Frontal cortex (tissue), 4 donors: Measurements from ENCODE around the gene CYP21A2. TPM values are rescaled to one million over a fixed set of nuclear protein-coding genes. Genes with fewer than 3 reads are reported as not detected.
A peak's percentile ranks its signal among the peaks of the same experiment; 100 is the strongest.
"Not testable (repeated sequence)": the region's sequence is repeated elsewhere in the genome, so short reads cannot be mapped to it uniquely, and the experiment has no call there.

Source experiments
- DNase-seq, 2 donors: peaks; one replicate each; pipeline ENCODE4 v3.0.0; 2012; ENCODE audit warnings: low spot score in 2 of 2
- FAIRE-seq: peaks from 2 replicates; lab custom pipeline; 2012; peaks lifted over from hg19 to GRCh38; lab: Jason Lieb, UNC
- total RNA-seq: library from RNA; depleted of rRNA; stranded (reverse); fragments of >200 nt; gene quantifications from one replicate; pipeline ENCODE4 v1.2.3, GENCODE V29; 2014
- donor health status: control.
- donor health status: control.
- donor health status: control.

CYP21A2 gene
- total RNA-seq, 1 donor from 2014 or later = under 0.01 TPM

DNA sequence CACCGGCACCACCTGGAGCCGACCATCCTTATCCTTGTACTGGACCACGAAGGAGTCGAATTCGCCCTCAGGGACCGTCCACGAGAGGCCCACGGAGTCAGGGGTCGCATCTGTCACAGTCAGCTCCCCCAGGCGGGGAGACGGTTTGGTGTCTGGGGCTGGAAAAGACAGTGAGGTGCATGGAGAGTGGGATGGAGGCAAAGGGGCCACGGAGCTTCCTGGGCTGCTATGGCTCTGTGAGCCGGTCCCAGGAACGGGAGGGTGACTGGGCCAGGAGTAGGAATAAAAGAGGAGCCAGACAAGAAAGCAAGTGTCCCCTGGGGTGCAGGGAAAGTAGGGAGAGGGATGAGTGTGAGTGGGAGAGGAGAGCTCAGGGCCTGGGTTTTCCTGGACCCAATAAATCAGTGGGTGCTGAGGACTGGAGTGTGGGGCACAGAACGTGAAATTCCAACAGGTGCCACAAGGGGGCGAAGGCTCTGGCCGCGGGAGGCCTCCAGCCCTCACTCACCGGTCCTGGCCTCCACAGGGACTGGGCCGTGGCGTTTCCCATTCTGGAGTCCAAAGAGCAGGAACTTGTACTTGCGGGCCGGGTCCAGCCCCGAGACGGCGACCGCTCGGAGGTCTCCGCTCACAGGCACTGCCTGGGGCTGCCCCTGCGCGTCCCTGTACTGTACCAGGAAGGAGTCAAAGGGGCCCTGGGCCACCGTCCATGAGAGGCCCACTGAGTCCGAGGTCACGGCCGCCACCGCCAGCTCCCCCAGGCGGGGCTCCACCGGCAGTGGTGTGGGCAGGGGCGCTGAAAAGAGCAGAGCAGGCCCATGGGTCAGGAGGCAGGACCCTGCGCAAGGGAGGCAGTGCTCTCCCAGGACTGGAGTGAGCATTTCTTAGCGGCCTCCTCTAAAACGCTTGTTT is 9.9 kb downstream of the CYP21A2 start:
- no peak for FAIRE-seq
- peak in 1 of 2 donors; percentile 71 for DNase-seq

DNA sequence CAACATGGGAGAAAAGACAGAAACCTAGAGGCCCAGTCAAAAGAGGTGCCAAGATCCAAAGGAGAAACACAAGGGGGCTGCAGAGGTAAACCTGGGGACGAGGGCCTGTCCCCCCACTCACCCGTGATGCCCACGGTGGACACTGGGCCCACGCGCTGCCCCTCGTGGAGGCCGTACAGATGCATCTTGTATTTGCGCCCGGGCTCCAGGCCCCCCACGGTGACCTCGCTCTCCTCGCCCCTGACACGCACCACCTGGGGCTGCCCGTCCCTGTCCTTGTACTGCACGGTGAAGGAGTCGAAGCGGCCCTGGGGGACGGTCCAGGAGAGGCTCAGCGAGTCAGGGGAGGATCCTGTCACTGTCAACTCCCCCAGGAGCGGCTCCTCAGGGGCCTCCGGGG is 10.9 kb downstream of the CYP21A2 start:
- not testable (repeated sequence) for FAIRE-seq

GRCh38 chr6:32049736-32050135 is 11.5 kb downstream of the CYP21A2 start:
- not testable (repeated sequence) for DNase-seq

More for the DNA sequence above, 10.9 kb downstream of the CYP21A2 start:
- not testable (repeated sequence) for DNase-seq

GRCh38 chr6:32050562-32050961 is 12.3 kb downstream of the CYP21A2 start:
- DNase-seq = no peak
- no peak for FAIRE-seq

More at GRCh38 chr6:32049736-32050135, 11.5 kb downstream of the CYP21A2 start:
- FAIRE-seq = not testable (repeated sequence)

DNA sequence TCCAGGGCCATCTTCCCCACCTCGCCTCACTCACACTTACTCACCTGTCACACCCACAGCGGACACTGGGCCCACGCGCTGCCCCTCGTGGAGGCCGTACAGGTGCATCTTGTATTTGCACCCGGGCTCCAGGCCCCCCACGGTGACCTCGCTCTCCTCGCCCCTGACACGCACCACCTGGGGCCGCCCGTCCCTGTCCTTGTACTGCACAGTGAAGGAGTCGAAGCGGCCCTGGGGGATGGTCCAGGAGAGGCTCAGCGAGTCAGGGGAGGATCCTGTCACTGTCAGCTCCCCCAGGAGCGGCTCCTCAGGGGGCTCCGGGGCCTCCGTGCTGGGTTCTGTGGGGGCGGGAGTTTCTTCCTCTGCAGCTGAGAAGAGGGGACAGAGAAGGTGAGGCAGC is 14.4 kb downstream of the CYP21A2 start:
- not testable (repeated sequence) for FAIRE-seq, DNase-seq

DNA sequence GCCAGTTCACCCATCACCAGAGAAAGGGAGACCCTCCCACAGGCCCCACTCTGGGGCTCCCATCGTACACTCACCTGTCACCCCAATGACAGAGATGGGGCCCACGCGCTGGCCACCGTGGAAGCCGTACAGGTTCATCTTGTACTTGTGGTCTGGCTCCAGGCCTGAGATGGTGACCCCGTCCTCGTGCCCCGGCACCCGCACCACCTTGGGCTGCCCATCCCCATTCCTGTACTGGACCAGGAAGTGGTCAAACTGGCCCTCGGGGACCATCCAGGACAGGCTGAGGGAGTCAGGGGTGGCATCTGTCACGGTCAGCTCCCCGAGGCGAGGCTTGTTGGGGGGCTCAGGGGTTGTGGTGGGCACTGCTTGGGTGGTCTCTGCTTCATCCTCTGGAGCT is 15.1 kb downstream of the CYP21A2 start:
- FAIRE-seq, DNase-seq: not testable (repeated sequence)

GRCh38 chr6:32055756-32056155 is 17.5 kb downstream of the CYP21A2 start:
- not testable (repeated sequence) for DNase-seq, FAIRE-seq

GRCh38 chr6:32056254-32056653 is 18.0 kb downstream of the CYP21A2 start:
- DNase-seq (no peak), FAIRE-seq (no peak)

DNA sequence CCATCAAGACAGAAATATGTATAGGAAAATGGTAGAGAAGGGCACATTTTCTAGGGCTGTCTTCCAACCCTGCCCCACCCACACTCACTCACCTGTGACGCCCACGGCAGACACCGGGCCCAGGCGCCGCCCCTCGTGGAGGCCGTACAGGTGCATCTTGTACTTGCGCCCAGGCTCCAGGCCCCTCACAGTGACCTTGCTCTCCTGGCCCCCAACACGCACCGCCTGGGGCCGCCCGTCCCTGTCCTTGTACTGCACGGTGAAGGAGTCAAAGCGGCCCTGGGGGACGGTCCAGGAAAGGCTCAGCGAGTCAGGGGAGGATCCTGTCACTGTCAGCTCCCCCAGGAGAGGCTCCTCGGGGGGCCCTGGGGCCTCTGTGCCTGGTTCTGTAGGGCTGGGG is 19.8 kb downstream of the CYP21A2 start:
- FAIRE-seq (no peak), DNase-seq (no peak)

DNA sequence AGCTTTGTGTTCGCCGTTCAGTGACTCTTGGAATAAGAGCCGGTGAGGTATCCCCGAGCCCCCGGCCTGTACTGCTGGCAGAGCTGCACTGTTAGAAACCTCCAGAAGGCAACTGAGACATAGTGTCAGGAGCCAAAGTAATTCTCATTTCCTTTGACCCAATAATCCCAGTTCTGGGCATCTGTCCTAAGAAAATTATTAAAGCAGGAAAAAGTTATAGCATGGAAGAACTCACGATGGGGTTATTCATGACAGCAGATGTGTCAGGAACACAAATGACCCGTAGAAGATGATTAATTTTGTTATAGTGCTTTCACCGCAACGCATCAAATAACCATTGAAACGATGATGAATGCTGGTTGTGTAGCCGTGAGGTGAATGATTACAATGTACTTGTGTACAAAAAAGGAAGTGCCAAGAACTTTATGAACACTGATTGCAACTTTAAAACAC is 20.3 kb downstream of the CYP21A2 start:
- FAIRE-seq (no peak), DNase-seq (peak in 1 of 2 donors; percentile 45)

DNA sequence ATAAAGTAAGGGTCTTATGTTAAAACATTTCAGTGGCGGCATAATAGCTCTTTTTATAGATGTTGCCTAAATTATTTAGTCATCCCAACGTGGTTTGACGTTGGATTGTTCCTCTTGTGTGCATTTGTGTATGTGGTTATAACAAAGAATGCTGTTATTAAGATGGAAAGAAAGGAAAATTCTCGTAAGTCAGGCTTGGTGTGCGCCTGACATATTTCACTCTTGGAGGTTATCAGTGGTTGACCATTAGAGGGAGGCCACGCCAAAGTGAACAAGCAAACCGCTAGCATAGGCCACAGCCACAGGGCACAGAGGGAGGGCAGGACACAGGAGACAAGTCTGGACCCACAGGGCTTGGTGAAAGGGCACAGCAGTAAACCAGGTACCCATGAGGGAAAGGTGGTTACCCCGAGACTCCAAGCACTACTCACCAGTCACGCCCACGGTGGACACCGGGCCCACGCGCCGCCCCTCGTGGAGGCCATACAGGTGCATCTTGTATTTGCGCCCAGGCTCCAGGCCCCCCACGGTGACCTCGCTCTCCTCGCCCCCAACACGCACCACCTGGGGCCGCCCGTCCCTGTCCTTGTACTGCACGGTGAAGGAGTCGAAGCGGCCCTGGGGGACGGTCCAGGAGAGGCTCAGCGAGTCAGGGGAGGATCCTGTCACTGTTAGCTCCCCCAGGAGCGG is 22.9 kb downstream of the CYP21A2 start:
- DNase-seq (no peak), FAIRE-seq (no peak)

GRCh38 chr6:32064706-32065105 is 26.5 kb downstream of the CYP21A2 start:
- FAIRE-seq = no peak
- DNase-seq = no peak

DNA sequence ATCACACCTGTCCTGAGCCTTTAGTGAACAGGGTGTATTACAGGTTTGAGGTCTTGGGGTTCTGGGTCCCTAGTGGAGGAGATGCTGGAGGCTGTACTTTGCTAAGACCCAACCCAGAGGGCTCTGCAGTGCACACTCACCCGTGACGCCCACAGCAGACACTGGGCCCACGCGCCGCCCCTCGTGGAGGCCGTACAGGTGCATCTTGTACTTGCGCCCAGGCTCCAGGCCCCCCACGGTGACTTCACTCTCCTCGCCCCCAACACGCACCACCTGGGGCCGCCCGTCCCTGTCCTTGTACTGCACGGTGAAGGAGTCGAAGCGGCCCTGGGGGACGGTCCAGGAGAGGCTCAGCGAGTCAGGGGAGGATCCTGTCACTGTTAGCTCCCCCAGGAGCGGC is 29.3 kb downstream of the CYP21A2 start:
- not testable (repeated sequence) for DNase-seq, FAIRE-seq

DNA sequence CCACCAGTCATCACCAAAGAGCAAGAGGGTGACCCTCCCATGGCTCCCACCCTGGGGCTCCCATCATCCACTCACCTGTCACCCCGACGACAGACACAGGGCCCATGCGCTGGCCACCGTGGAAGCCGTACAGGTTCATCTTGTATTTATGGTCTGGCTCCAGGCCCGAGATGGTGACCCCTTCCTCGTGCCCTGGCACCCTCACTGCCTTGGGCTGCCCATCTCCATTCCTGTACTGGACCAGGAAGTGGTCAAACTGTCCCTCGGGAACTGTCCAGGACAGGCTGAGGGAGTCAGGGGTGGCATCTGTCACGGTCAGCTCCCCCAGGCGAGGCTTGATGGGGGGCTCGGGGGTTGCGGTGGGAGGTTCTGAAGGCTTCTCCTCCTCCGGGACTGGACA is 30.1 kb downstream of the CYP21A2 start:
- DNase-seq, FAIRE-seq: not testable (repeated sequence)

DNA sequence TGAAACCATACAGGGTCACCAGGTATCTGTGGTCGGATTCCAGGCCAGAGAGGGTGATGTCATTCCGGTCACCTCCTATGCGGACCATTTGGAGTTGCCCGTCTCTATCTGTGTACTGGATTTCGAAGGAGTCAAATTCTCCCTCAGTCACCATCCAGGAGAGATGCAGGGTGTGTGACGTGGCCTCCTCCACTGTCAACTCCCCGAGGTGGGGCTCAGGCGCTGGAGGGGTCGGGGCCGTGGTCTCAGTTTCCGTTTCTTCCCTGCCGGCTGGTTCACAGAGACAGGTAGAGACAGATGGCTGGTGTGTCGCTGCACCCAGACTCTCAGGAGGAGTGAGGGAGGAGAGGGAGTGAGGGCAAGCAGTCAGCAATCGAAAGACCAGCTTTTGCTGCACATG is 30.7 kb downstream of the CYP21A2 start:
- no peak for FAIRE-seq
- DNase-seq = no peak

DNA sequence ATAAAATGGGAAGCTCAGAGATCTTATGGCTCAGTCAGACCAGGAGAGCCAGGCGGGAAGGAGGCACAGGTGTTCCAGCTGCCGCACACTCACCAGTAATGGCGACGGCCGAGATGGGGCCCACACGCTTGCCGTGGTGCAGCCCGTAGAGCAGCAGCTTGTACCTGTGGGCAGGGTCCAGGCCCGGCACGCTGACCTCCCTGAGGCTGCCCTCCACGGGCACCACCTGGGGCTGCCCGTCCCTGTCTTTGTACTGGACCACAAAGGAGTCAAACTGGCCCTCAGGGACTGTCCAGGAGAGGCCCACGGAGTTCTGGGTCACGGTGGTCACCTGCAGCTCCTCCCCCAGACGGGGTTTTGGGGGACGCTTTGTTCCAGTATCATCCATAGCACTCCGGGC is 31.2 kb downstream of the CYP21A2 start:
- no peak for DNase-seq
- FAIRE-seq = no peak

GRCh38 chr6:32069878-32070515 is 31.8 kb downstream of the CYP21A2 start:
- DNase-seq = no peak
- FAIRE-seq = no peak

DNA sequence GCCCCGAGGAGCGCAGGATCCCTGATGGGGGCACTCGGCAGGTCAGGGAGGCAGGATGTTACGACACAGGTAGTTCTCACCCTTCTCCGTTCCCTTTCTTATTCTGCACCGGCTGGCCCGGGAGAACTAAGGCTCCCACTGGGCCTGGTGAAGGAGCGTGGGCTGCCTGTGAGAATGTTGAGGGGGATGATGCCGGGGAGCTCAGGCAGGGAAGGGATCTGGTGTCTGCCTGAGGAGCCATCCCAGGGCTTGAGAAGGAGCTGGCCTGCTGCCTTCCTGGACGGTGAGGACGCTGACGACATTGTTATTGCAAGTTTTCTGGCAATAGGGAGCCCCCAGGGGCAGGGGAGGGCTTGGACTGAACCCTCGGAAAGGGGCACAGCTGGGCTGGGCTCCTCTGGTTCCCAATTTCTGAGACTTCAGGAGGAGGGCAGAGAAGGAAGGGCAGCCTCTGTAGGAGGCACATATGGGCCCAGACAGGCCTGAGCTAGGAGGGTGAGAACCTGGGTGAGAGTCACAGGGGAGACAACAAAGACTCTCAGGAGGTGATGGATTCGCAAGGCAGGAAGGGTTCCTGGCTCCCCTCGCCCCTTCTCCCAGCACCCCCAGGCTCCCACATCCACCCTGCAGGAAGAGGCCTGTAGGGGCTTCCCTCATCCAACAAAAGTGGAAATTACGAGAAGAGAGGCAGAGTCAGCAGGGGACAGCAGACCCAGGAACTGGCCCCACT is 32.8 kb downstream of the CYP21A2 start:
- FAIRE-seq = no peak

GRCh38 chr6:32073101-32073500 is 34.9 kb downstream of the CYP21A2 start:
- DNase-seq = no peak
- no peak for FAIRE-seq

More for the DNA sequence above, 32.8 kb downstream of the CYP21A2 start:
- DNase-seq = no peak

- DNase-seq (no peak), FAIRE-seq (no peak)
Measured at GRCh38 chr6:32073613-32074012, 35.4 kb downstream of the CYP21A2 start.
